Fibroblast of skin of back (primary cell): ENCODE measurements around the gene CHKA.
A peak's percentile ranks its signal among the peaks of the same experiment; 100 is the strongest.

Source experiments
- DNase-seq: peaks from one replicate; pipeline ENCODE4 v3.0.0-alpha.2; 2013

Gene CHKA

DNA sequence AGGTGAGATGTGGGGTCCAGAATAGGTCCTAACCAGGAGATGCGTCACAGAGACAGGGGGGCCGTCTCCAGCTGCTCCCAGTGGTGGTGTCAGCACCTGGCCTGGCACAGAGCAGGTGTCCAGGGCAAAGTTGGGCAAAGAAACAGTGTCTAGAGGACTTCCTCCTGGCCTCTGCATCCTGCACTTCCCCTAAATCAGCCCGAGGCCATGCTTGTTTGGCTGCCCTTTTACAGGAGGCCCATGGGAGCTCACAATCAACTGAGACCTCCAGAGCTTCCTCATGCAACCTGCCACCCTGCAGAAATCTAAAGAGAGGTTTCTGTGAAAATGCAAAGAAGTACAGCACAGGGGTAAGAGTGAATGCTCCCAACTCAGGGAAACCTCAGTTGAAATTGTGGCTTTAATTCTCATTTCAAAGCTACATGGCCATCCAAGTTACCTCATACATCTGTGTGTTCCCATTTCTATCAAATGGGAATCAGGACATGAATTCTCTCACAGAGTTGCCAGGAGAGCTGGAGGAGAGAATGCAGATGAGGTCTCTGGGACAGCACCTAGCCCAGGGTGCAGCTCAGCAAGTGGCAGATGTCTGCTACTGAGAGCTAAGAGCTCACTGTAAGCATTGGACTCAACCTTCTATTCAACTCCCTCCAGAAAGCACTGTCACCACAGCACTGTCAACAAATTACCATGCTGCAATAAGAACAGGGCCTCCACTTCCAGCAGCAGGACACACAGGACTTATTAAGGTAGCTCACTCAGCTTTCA is 49.7 kb downstream of the CHKA start:
- no peak for DNase-seq

DNA sequence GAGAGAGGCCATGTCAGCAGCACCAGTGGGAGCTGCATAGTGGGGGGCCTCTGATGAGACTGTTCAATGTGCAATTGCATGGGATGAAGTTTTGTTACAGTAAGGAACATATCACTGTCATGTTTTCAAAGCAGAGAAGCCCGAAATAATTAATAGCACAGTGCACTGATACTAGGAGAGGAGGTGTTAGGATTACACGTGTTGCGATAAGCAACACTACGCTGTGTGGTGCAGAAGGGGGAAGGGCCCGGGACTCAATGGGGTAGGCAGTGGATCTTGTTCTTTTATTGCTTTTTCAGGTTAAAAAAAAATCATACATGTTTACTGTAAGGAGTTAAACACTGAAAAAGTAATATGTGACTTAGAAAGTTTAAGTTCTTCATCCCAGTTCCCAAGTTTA is 53.2 kb downstream of the CHKA start:
- no peak for DNase-seq

DNA sequence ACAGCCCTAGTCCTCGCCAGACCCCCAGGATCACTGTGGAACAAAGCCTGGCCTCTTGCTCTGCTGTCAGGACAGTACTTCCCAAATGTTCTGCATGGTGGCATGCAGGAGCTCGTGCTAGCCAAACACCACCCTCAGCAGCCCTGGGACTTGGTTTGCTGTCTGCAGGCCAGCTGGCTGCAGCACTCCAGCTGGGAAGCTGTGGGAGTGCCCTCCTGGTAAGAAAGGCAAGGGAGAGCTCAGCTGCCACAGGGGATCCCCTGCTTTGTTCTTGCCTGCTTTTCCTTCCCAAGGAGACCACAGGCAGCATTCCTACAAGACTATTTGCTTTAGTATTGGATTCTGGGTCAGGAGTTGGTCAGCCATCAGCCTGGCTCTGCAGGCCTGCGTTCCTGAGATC is 54.4 kb downstream of the CHKA start:
- no peak for DNase-seq

DNA sequence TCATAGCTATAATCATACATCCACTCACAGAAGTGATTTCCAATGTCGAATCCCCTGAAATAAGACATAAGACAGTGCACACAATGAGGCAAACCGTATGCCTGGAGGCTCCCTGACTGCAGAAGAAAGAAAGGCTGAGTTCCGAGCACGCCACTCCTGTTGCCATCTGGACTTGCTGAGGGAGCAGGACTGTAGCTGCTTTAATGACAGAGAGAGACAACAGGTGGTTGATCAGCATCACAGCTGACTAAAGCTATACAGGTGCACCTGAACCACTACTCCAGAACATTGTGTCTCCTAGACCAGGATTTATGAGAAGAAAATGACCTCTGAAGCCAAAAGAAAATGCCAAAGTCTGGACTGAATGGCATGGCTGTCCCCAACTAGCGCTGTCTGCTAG is 55.3 kb downstream of the CHKA start:
- DNase-seq, result no peak

DNA sequence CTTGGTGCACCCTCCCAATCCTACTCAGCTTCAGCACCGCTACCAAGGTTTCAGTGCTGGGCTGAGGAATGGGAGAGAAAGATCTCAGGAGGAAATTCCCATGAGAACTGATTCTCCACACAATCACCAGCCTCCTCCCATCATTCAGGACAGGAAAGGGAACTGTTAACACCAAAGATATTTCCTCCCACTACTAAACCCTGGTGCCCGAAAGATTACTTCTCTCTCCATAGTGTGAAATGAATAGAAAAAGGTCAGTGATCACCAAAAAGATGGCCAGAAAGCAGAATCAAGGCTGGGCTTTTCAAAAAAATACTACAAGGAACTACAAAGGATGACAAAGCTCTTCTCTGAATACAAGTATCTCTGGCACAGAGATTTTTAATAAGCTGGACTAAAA is 56.3 kb downstream of the CHKA start:
- DNase-seq, result no peak

DNA sequence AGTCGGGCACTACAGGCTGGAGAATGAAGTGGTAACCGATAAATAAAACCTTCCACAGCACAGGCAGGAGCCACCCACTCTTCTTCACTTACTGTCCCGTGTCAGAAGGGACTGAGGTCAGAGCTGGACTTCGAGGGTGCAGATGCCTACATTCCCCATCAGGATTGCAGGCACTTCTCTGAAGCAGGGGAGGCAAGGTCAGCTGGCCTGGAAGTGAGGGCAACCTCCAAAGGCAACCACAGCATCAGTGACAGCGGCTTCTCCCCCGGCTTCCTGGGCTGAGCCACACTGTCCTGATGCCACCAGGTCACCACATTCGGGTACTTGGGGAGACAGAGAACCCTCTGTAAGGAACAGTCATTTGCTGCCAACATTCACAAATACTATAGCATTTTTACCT is 59.7 kb downstream of the CHKA start:
- DNase-seq, result no peak

DNA sequence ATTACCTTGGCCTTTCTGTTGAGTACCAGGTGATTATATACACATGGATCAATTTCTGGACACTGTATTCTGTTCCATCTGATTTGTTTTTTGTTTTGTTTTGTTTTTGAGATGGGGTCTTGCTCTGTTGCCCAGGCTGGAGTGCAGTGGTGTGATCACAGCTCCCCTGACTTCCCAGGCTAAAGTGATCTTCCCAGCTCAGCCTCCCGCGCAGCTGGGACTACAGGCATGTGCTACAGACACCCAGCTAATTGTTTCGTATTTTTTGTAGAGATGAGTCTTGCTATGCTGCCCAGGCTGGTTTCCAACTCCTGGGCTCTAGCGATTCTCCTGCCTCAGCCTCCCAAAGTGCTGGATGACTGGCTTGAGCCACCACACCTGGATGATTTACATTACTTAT is 63.4 kb downstream of the CHKA start:
- DNase-seq, result no peak

DNA sequence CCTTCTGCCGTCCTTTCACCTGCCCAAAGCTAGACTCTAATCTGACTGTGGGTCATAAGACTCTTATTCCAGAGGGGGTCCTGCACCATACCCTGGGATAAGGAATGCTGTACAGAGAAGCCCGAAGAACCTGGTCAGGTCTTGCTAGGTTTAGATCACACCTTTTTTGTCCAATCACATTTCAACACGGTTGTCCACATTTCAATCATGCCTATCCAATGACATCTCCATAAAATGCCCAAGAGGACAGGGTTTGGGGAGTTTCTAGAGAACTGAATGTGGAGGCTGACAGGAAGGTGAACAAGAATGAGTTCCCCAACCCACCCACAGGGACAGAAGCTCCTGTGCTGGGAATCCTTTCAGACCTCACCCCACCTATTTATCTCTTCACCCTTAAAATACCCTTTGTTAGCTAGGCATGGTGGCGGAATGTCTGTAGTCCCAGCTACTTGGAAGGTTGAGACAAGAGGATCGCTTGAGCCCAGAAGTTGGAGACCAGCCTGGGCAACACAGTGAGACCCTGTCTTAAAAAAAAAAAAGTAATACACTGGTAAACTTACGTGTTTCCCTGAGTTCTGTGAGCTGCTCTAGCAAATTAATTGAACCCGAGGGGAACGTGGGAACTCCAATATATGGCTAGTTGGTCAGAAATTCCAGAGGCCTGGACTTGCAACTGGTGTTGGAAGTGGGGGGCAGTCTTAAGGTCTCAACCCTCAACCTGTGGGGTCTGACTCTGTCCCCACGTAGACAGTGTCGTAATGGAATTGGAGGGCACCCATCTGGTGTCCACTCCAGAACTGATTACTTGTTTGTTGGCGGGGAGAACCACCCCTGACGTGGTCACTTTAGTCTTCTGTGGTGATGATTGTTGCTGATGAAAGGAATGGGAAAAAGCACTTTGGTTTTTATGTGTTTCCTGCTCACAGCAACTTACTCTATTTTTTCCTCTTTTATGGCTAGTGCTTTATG is 64.6 kb downstream of the CHKA start:
- DNase-seq, result peak; percentile 16

DNA sequence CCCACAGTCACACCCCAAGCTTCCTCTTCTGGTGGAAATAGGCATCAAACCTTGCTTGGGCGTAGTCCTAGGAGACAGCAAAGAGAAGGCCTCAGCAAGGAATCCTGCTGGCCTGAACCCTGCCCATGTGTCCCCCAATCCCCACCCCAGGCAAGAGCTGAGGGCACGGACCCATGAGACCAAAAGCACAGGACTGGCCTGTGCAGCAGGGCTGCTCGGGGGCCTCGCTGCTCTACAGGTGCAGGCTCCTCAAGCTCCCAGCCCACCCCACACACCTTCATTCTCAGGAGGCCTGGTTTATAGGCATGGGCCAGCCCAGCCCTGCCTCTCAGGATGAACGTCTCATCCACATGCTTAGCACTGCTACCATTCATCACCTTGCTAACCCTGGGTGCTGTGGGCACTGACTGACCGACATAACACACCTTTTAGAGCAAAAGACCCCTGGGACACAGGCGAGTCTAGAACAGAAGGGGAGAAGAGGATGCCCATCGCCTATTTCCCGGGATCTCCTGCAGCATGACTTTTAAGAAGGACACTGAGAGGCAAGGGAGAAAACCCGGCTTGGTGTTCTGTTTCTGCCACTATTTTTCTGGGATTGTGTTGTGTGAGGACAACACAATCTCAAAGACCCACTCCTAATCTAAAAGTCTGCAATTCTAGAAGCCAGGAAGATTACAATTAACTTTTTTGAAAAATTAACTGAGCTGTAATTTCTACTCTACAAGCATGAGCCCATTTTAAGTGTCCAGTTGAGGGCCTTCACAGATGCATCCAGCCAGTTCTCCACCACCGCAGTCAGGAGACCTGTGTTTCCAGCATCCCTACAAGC is 67.0 kb downstream of the CHKA start:
- DNase-seq, result no peak

DNA sequence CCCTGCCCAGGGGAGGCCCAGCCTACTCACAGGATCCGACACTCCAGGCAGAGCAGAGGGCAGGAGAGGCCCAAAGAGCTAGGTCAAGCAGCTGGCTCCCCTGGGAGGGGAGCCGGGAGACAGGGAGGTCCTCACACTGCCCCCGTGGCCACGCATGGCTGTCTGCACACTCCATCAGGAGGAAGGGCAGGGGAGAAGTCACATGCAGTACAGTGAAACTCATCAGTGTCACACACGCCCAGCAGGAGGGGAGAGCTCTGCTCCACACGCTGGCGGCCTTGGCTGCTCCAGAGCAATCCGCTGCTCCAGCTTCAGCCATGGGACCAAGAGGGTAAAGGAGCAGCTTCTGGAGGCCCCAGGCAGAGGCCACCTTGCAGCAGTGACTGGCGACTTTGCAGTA is 68.1 kb downstream of the CHKA start:
- peak; percentile 21 for DNase-seq

DNA sequence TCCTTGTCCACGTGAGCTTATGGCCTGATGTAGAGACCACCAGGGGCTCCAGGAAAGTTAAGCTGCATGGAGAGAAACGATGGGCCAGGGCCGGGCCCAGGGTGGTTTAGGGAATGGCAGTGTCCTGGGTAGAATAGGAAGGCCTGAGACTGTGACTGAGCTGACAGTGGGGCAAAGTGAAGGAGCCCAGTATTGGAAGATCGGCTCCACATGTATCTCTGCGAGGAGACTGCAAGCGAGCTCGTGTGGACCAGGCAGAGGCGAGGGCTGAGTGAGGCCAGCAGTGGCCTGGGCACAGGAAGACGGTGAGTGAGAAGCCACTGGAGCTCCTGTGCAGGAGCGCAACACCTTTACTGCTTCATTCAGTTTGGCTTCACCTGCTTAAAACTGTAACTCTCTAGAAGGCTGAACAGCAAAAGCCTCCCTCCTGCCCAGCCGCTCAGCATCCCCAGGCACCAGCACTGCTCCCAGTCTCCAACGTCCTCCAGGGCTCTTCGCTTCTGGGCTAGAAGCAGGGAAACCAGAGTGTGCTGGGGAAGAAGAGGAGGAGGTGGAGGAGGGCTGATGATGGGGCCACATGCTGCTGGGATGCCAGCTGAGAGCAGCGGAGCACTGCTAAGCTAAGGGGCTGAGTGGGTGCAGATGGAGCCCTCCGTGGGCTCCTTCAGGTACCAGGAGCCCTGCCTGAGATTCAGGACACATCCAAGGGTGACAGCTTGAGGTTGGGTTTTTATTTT is 68.9 kb downstream of the CHKA start:
- no peak for DNase-seq

DNA sequence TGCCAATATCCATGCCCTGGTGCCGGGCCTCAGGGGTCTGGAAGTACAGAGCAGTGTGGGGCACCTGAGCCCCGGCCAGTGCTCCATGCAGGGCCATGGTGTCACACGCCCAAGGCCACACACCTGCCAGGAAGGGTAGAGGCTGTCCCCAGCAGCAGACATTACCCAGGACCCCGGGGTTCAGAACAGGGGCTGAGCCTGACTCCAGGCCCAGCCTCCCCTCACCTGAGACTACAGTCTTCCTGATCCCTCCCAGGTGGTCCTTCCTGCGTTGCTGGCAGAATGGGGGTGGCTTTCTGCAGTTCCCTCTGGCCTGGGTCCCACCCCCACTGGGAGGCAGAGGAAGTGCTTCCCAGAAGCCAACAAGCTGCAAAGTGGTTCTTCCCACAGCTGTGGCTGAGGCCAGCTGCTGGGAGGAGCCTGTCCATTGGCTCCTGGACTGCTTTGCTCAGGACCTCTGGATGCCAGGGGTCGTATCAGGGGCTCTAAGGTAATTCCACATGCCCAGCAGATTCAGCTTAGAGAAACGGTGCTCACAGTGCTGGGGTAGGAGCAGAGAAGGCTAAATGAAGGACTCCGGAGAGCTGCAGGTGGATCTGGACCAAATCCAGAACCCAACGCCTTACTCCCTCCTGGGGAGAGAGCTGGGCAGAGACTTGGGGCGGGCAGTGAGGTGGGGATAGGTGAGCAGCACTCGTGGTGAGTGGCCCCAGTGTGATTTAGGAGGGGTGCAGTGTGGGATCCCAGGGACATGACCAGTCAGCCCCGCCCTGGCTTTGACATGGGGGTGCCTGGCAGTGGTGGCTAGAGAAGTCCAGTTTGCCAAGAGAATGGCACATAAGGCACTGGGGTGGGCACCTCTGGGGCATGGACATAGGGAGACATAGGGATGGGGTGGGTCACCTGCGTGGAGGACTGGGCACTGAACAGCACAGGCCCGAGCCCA is 69.7 kb downstream of the CHKA start:
- DNase-seq, result no peak

DNA sequence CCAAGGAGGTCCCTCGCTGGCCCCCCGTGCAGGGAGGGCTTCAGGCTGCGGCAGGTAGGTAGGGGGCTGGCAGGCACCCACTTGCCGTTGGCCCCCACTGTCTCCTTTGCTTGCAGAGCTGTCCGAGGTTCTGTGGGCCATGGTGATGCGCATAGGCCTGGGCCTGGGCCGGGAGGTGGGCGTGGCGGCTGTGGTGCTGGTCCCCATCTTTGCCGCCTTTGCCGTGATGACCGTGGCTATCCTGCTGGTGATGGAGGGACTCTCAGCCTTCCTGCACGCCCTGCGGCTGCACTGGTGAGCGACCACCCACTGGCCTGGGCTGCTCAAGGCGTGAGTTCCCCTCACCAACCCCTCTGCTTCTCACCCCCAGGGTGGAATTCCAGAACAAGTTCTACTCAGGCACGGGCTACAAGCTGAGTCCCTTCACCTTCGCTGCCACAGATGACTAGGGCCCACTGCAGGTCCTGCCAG is 70.8 kb downstream of the CHKA start:
- DNase-seq, result no peak

DNA sequence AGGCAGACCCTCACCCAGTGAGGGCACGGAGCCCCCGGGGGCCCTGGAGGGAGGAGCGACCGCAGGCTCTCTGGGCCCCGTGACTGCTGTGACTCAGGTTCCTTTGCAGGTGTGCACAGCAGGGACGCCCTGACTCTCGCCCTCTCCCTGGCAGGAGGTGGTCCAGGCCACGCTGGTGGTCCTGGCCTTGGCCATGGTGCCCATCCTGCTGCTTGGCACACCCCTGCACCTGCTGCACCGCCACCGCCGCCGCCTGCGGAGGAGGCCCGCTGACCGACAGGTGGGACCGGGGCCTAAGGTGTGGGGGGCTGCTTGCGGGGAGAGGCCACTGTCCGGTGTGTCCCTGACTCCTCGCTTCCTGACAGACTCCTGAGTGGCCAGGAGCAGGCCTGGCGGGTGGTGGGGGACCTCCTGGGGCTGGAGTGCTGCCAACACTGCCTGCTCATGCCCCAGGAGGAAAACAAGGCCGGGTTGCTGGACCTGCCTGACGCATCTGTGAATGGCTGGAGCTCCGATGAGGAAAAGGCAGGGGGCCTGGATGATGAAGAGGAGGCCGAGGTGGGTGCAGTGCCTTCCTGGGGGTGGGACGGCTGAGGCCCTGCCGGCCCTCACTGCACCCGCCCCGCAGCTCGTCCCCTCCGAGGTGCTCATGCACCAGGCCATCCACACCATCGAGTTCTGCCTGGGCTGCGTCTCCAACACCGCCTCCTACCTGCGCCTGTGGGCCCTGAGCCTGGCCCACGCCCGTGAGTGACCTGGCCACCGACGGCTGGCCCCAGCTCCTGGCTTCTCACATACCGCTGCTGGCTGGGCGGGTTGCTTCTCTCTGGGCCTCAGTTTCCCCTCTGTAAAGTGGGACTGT is 71.4 kb downstream of the CHKA start:
- peak; percentile 21 for DNase-seq

DNA sequence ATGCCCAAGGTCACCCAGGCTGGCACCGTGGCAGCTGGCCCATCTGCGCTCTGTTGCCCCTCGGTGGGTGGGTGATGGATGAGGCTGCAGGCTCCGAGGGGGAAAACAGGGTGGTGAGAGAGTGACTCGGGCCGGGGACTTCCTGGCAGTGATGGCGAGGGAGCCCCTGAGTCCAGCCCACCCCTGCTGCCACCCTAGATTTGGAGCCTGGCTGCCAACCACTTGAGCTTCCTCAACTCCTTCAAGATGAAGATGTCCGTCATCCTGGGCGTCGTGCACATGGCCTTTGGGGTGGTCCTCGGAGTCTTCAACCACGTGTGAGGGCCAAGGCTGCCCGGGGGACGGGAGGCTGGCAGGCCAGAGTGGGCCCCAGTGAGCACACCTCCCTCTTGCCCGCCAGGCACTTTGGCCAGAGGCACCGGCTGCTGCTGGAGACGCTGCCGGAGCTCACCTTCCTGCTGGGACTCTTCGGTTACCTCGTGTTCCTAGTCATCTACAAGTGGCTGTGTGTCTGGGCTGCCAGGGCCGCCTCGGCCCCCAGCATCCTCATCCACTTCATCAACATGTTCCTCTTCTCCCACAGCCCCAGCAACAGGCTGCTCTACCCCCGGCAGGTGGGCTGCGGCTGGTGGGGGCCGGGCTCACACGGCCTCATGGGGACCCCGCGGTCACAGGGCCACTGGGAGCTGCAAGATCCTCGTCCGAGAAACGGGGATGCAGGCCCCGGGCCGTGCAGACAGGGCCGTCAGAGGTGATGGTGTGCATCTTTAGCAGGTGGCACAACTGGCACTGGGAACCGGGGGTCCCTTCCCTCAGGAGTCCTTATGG is 72.3 kb downstream of the CHKA start:
- no peak for DNase-seq

DNA sequence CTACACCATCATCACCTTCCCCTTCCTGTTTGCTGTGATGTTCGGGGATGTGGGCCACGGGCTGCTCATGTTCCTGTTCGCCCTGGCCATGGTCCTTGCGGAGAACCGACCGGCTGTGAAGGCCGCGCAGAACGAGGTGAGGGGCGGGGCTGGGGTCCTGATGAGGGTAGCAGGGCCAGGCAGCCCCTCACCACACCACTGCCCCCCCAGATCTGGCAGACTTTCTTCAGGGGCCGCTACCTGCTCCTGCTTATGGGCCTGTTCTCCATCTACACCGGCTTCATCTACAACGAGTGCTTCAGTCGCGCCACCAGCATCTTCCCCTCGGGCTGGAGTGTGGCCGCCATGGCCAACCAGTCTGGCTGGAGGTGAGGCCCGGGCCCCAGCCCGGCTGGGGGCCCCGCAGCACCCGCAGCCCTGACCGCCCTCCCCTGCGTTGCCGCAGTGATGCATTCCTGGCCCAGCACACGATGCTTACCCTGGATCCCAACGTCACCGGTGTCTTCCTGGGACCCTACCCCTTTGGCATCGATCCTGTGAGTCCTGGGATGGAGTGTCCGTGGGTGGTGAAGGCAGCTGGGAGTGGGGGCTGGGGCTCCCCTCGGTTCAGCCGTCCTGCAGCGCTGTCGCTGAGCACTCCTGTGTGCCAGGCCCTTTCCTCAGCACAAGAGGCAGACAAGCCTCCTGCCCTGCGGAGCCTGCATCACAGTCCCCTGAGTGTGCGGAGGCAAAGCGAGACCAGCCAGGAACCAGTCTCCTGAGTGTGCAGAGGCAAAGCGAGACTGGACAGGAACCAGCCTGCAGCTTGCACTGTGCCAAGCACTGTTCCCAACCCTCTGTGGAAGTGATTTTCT is 73.5 kb downstream of the CHKA start:
- no peak for DNase-seq

DNA sequence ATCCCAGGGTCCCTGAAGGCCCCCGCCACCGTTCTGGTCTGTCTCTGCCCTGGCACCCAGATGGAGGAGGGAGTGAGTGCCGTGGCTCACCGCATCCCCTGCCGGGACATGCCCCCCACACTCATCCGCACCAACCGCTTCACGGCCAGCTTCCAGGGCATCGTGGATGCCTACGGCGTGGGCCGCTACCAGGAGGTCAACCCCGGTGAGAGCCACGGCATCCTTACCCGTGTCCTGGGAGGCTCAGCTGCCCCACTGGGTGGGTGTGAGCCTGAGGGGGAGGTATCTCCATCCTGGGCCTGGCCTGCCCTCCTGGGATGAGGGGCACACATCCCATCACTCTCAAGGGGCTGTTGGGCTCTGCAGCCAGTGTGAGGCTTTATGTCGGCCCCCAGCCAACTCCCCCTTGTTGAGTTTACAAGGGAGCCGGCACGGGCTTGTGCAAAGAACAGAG is 76.3 kb downstream of the CHKA start:
- no peak for DNase-seq
